ENCODE measurements around the gene KLHDC10. TPM values are rescaled to one million over a fixed set of nuclear protein-coding genes. Genes with fewer than 3 reads are reported as not detected.

Gene KLHDC10
- total RNA-seq, 1 experiment from 2014 or later = 37.5 TPM

GRCh38 chr7:130160023-130160422 is 89.7 kb downstream of the KLHDC10 start:
- TF ChIP-seq CTCF (conservative IDR thresholded peaks at IDR 0.05; ENCODE audit: low read depth, low read length) (no peak), EZH2 (IDR thresholded peaks at IDR 0.05; ENCODE audit: borderline replicate concordance, low read depth, low read length, poor library complexity, severe bottlenecking) (no peak)
- no peaks in the 10 kb centered on the region for H3K4me1 ChIP-seq (ENCODE audit: insufficient read depth, low read length, poor library complexity, severe bottlenecking)
- H3K27ac ChIP-seq (ENCODE audit: low read depth, low read length, poor library complexity, severe bottlenecking) = no peak overlapping the region
- no peak for DNase-seq (ENCODE audit: low spot score)
- BruUV-seq (replicated peaks) = no TSS peak
- H3K9me3 ChIP-seq (ENCODE audit: low read depth, low read length, poor library complexity, severe bottlenecking) = no peaks in the 10 kb centered on the region
- POLR2A ChIA-PET (ENCODE audit: low non-redundant PET) = no interaction called here
- CTCF ChIA-PET = no interaction called here
- intact Hi-C loops (cut with micrococcal nuclease; ENCODE audit: unreplicated experiment) = no loop called here
- no peak overlapping the region for H3K4me3 ChIP-seq (ENCODE audit: low read depth, low read length, poor library complexity, severe bottlenecking)
- peaks cover 30% of the 10 kb centered on the region for H3K36me3 ChIP-seq (ENCODE audit: insufficient read depth, low read length, poor library complexity, severe bottlenecking)
- no peaks in the 10 kb centered on the region for H3K27me3 ChIP-seq (replicated peaks; ENCODE audit: insufficient read depth, low read depth, low read length, poor library complexity)

GRCh38 chr7:130160455-130160854 is 90.1 kb downstream of the KLHDC10 start:
- H3K9me3 ChIP-seq (ENCODE audit: low read depth, low read length, poor library complexity, severe bottlenecking) = no peaks in the 10 kb centered on the region
- no peak for DNase-seq (ENCODE audit: low spot score)
- no TSS peak for BruUV-seq (replicated peaks)
- no peaks in the 10 kb centered on the region for H3K27me3 ChIP-seq (replicated peaks; ENCODE audit: insufficient read depth, low read depth, low read length, poor library complexity)
- no peak overlapping the region for H3K4me3 ChIP-seq (ENCODE audit: low read depth, low read length, poor library complexity, severe bottlenecking)
- no peak for TF ChIP-seq CTCF (conservative IDR thresholded peaks at IDR 0.05; ENCODE audit: low read depth, low read length)
- TF ChIP-seq EZH2 (IDR thresholded peaks at IDR 0.05; ENCODE audit: borderline replicate concordance, low read depth, low read length, poor library complexity, severe bottlenecking) = no peak
- intact Hi-C loops (cut with micrococcal nuclease; ENCODE audit: unreplicated experiment) = no loop called here
- no peaks in the 10 kb centered on the region for H3K4me1 ChIP-seq (ENCODE audit: insufficient read depth, low read length, poor library complexity, severe bottlenecking)
- H3K36me3 ChIP-seq (ENCODE audit: insufficient read depth, low read length, poor library complexity, severe bottlenecking) = peaks cover 32% of the 10 kb centered on the region
- ChIA-PET CTCF (no interaction called here), POLR2A (ENCODE audit: low non-redundant PET) (no interaction called here)
- H3K27ac ChIP-seq (ENCODE audit: low read depth, low read length, poor library complexity, severe bottlenecking) = no peak overlapping the region

DNA sequence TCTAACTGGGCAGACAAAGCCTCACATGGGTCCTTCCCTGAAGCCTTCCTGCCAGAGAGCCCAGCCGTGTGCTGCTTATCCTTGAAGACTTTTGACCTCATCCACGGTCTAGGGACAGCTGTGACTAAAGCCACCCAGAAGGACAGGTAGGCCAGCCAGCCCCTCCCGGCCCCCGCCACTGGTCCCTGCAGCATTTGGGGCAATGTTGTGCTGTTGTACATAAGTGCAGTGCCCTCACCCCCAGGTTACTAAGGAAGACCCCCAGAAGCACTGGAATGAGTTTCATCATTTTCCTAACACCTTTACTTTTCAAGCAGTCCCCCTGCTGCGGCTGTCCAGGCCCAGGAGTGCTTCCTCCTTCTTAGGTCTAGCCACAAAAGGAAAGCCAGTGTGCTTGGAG is 91.9 kb downstream of the KLHDC10 start:
- CTCF ChIA-PET = no interaction called here
- peaks cover 47% of the 10 kb centered on the region for H3K36me3 ChIP-seq (ENCODE audit: insufficient read depth, low read length, poor library complexity, severe bottlenecking)

More for the DNA sequence above, 91.9 kb downstream of the KLHDC10 start:
- no peak for DNase-seq (ENCODE audit: low spot score)
- no TSS peak for BruUV-seq (replicated peaks)
- Histone ChIP-seq H3K27me3 (replicated peaks; ENCODE audit: insufficient read depth, low read depth, low read length, poor library complexity) (no peaks in the 10 kb centered on the region), H3K27ac (ENCODE audit: low read depth, low read length, poor library complexity, severe bottlenecking) (no peak overlapping the region), H3K4me1 (ENCODE audit: insufficient read depth, low read length, poor library complexity, severe bottlenecking) (no peaks in the 10 kb centered on the region), H3K9me3 (ENCODE audit: low read depth, low read length, poor library complexity, severe bottlenecking) (no peaks in the 10 kb centered on the region), H3K4me3 (ENCODE audit: low read depth, low read length, poor library complexity, severe bottlenecking) (no peak overlapping the region)
- intact Hi-C loops (cut with micrococcal nuclease; ENCODE audit: unreplicated experiment) = no loop called here
- POLR2A ChIA-PET (ENCODE audit: low non-redundant PET) = no interaction called here
- no peak for TF ChIP-seq CTCF (conservative IDR thresholded peaks at IDR 0.05; ENCODE audit: low read depth, low read length)
- no peak for TF ChIP-seq EZH2 (IDR thresholded peaks at IDR 0.05; ENCODE audit: borderline replicate concordance, low read depth, low read length, poor library complexity, severe bottlenecking)
